GM21786 (cell line): ENCODE data around the gene SMG6.
A peak's percentile ranks its signal among the peaks of the same experiment; 100 is the strongest.

ENCODE experiments used
- ATAC-seq: cut with Tn5 transposase; IDR thresholded peaks from one replicate; pipeline ENCODE4 v1.9.1; 2021; ENCODE audit not compliant: unreplicated experiment

Gene SMG6

GRCh38 chr17:2237521-2237921 lies 66.1 kb downstream of the SMG6 start:
- no peak for ATAC-seq

- ATAC-seq, result no peak
These were observed 67.7 kb downstream of the SMG6 start for GRCh38 chr17:2235792-2236366.

GRCh38 chr17:2235265-2235664 lies 68.3 kb downstream of the SMG6 start:
- no peak for ATAC-seq

GRCh38 chr17:2233441-2233947 lies 70.1 kb downstream of the SMG6 start:
- ATAC-seq, result no peak

- no peak for ATAC-seq
These were observed 71.3 kb downstream of the SMG6 start for GRCh38 chr17:2232244-2232638.

GRCh38 chr17:2230877-2231276 lies 72.7 kb downstream of the SMG6 start:
- ATAC-seq, result no peak

DNA sequence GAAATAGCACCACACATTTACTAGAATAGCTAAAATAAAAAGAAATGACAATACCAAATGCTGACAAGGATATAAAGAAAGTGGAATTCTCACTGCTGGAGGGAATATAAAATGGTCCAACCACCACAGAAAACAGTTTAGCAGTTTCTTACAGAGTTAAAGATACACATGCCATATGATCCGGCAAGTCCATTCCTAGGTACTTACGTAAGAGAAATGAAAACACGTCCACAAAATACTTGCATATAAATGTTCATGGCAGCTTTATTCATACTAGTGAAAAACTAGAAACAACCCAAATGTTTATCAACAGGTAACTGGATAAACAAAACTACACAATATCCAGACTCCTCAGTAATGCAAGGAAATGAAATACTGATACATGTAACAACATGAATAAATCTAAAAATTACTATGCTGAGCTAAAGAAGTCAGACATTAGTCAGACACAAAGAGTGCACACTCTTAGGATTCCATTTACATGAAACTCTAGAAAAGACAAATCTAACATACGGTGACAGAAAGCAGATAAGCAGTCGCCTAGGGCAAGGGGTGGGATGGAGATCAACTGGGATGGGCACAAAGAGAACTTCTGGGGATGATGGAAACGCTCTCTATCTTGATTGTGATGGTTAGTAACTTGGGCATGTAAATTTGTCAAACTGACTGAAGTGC lies 76.4 kb downstream of the SMG6 start:
- no peak for ATAC-seq

GRCh38 chr17:2223617-2223927 lies 80.0 kb downstream of the SMG6 start:
- no peak for ATAC-seq

GRCh38 chr17:2222901-2223616 lies 80.5 kb downstream of the SMG6 start:
- peak; percentile 48 for ATAC-seq

DNA sequence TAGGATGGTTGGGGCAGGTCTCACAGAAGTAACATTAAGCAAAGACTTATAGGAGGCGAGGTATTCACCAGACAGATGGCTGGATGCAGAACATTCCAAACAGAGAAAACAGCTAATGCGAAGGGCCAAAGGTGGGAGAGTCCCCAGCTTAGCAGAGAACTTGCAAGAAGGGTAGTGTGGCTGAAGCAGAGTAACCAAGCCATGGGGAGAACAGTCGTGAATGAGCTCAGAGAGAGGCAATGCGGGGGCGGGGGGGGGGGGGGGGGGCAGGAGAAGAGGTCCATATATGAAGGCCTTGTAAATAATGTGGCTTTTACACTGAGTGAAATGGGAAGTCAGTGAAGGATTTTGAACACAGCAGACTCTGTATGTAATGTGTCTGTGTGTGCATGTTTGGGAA lies 81.3 kb downstream of the SMG6 start:
- ATAC-seq, result no peak

DNA sequence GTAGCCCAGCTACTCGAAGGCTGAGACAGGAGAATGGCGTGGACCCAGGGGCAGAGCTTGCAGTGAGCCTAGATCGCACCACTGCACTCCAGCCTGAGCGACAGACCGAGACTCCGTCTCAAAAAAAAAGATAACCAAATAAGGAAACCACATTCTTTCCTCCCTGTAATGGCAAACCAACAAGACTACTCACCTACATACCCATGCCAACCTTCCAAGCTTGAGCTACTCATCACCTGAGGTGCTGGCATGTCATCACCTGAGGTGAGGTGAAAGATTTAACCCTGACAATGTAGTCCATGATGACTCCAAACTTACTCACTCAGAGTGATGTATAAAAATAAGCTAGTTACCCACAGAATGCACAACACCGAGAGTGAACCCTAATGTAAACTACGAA lies 85.2 kb downstream of the SMG6 start:
- ATAC-seq, result no peak

- ATAC-seq, result peak; percentile 81
These were observed 87.8 kb downstream of the SMG6 start for GRCh38 chr17:2215616-2216364.

- ATAC-seq, result no peak
These were observed 88.5 kb downstream of the SMG6 start for GRCh38 chr17:2214929-2215615.

DNA sequence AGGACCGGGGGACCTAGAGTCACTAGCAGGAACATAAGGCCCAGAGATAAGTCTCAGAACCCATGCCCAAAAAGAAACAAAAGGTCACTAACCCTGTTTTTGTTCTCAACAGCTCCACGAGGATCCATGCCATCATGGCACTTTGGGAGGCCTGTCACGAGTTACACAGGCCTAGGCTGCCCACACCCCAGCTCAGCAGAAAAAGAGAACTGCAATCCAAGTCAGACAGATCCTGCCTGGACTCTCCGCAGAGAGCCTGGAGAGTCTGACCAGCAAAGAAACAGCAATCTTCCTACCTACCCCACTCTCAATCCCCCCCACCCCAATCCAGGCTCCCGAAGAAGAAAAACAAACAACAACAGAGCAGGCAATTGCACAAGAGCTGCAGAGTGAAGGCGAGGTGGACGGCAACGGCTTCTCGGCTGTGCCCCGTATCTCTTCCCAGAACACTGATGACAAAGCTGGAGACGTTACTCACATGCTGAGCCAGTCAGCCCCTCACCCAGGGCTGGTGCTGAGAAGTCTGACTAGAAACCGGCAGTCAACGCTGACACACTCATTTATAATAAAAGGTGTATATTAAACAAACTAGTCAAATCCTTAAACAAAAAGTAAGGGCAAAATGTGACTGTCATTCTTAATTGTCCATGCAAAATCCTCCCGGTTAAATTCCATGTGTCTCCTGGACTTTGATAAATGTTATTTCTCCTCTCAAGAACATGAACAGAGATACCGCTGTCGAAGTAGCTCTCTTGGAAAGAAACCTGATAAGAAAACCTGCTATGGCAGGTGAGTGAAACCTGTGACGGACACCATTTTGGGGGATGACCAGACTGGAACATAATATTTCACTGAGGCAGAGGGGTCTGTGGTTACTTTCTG lies 89.3 kb downstream of the SMG6 start:
- no peak for ATAC-seq

DNA sequence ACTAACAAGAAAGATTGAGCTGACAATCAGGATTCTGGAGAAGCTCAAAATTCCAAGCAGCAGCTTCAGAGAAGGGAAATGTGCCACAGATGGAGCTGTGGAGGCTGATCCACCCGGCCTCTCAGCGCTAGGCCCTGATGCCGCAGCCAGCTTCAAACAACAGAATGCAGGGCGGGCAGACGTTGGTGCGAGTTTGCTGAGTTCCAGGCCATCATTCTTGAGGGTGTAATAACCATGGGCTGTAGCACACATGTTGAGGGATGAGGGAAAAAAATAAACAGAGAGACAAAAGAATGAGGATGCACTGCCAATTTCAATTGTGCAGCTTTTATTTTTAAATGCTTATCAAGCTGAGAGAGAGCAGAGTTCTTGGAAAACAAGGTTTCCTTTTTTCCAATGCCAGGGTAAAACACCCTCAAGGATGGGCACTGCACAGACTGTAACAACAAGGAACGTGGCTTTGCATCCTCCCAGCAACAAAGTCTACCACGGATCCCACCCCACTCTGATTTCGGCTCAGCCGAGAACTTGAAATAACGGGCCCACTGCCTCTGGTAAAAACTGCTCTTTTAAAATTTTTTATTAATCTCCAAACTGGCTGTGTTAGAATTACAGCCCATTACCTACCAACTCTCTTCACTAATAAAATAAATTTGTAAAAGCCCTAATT lies 90.2 kb downstream of the SMG6 start:
- no peak for ATAC-seq

DNA sequence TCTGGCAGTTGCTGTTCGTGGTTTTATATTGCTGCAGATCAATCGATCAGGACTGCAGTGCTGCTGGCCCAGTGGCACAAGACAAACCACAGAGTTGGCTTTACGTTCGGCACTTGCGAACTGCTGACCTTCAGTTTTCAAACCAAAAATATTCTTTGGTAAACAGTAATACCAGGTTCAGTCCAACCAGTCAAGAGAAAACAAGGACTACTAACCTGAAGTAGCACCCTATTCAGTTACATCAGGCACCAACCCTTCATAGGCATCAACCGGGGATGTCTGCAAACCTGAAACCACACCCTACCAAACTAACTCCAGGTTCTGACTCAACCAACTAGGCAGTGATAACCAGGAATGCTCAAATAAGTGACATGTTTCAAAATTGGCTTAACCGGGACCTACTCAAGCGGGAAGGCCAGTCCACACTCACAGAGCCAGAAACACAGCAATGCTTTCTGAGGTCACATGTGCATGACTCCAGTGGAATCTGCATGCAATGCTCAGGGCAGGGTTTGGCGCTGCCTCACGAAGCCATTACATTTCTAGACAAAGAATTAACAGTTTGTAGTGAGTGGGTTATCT lies 91.1 kb downstream of the SMG6 start:
- no peak for ATAC-seq

DNA sequence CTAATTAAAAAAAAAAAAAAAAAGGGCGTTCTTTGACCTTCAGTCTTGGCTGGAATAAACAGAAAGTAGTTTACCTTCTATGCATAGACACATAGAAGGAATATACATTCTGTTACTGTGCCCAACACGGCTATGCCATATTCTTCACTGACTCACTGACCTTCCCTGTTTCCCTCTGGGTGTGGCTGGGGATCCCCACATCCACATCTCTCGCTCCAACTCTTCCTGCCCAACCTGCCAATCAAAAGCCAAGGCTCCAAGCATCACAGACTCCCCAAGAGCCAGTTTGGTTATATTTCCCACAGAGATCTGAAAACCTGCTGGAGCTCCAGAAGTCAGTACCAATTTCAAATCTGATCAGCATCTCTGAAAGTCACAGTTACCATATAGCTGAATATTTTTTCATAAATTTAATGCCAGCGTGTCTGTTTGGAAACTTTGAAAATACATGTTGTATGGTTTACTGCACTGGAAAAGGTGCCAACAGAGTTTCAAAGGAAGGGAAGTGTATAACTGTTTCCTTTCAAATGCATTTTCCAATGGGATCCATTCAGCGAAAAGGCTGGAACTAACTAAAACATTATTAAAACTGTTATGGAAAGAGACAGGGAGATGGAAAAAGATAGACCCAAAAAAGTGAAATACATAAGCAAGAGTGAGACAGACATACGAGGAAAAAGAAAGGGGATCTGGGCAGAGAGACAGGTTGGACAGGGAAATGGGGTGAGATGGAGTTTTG lies 91.8 kb downstream of the SMG6 start:
- no peak for ATAC-seq

- ATAC-seq, result no peak
These were observed 92.9 kb downstream of the SMG6 start for GRCh38 chr17:2210726-2211125.
